Stimulated activated CD4-positive, alpha-beta T cell treated with anti-CD3 and anti-CD28 coated beads, Interleukin-4, amount 100 ng/mL, for 1 hour (primary cell): Measurements from ENCODE around the gene LEFTY1.
"Not testable (repeated sequence)": the region's sequence is repeated elsewhere in the genome, so short reads cannot be mapped to it uniquely, and the experiment has no call there.

Experiments used
- DNase-seq: peaks from one replicate; pipeline ENCODE4 v3.0.0-alpha.2; 2020

LEFTY1 gene

DNA sequence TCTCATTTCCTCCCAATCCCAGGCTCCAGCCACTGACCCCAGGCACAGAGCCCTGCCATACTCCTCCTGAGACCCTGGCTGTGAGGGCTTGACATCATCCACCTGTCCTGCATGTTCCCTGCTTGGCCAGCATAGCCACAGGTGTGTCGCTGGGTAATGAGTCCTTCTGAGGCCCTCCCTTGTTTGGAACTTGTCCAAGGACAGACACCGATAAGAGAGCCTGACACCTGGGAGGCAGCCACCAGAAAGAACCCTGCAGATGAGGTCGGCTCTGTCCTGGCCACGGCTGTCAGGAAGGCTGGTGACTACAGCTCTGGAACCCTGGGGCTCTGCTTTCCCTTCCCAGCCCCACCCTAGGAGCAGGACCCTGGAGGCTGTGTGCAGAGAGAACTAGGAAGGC lies 41.3 kb downstream of the LEFTY1 start:
- DNase-seq: no peak

DNA sequence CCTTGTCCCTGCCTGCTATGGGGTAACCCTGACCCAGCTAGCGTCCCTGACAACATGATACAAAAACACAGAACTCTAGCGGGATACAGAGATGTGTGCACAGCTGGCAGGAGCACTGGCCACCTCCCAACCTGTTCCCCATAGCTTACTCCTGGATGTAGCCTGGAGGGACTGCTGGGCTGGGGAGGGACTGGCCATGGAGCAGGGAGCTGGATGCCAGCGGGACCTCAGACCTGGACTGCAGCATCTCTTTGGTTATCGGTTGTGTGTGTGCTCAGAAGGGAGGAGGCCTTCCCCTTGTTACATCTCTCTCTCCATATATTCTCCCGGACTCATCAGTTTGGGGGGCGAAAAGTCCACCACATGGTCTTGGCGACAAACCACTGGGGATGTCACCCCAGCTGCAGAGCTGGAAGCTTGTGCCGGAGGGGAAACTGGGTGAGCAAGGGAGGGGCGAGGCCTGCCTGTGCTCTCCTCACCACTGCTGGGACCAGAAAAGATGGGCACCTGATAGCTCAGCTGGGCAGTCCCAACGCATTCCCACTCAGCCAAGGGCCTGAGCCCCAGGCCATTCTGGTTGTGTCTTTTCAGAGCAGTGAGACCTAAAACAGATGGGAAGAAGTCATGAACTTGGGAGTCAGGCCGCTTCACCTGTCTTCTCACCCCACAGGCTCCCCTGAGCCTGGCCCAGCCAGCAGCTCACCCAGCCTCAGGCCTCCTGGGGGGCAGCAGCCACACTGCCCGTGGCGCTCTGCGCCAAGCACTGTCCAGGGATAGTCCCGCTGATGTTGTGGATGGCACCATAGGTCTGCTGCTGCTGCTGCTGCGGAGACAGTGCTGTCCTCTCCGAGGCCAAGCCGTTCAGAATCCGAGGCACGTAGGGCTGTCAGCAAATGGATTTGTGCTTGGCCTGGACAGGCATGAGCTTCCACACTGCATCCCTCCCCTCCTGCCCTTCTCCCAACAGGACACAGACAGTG lies 42.3 kb downstream of the LEFTY1 start:
- DNase-seq: no peak

DNA sequence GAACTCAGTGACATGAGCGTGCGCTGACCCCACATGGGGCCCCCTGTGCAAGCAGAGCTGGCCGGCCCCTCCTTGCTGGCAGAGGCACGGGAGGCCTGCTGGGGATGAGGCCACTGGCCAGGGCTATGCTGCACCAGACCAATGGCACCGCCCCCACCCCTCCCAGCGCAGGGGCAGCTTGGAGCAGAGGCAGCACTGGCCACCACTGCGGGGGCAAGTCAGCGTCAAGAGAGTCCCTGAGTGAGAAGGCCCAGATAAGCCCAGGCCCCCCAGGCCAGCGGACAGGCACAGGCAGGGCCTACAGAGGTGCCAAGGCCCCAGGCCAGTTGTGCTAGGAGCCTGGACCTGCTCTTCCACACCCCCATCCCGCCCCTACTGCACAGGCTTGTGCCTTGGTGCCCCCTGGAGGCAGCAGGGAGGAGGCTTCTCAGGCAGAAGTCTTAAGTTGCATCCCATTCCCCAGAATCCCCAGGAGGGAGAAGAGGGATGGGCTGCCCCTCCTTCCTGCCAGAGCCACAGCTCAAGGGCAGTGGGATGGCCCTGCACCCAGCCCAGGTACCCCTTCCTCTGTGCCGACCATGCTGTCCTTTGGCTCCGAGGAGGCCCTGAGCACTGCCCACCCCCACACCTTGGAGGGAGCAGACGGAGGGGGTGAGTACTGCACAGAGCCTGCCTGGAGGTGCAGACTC lies 43.2 kb downstream of the LEFTY1 start:
- peak; percentile 41 for DNase-seq

DNA sequence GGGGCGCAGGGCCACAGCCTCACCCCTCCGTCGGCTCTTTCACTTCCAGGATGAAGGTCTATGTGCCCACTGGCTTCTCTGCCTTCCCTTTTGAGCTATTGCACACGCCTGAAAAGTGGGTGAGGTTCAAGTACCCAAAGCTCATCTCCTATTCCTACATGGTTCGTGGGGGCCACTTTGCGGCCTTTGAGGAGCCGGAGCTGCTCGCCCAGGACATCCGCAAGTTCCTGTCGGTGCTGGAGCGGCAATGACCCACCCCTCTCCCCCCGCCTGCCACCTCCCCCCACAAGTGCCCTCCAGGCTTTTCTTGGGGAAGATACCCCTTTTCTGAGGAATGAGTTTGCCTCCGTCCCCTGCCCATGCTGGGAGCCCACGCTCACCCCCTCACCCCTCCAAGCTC lies 43.8 kb downstream of the LEFTY1 start:
- no peak for DNase-seq

DNA sequence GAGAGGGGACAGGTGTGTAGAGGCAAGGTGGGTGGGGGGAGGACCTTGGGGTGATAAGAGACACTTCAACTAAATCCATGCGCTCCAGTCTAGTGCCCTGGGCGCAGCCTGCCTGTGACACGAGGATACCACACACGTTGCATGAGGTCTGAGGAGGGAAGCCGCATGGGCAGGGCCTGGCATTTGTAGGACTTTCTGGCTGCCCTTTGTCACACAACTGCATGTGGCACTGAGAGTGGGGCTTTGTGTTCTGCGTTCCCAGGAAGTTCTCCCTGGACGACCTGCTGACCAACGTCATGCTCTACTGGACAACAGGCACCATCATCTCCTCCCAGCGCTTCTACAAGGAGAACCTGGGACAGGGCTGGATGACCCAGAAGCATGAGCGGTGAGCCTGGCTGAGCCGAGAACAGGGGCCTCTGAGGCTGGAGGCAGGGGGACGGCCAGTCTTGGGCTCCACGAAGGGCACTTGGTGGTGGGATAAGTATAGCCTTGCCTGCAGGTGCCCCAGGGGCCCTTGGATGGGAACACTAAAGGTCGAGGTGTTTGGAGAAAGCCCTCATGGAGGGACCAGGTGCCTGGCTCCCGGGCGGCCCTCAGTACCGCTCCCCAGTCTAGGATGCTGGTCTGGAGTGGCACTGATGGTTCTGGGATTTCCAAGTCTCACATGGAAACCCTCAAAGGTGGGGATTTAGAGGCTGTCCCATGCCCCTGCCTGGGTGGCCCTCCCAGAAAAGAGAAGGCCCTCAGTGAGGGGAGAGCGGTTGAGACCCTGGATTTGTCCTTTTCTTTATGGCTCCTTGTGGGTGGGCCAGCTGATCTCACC lies 44.5 kb downstream of the LEFTY1 start:
- DNase-seq: no peak

DNA sequence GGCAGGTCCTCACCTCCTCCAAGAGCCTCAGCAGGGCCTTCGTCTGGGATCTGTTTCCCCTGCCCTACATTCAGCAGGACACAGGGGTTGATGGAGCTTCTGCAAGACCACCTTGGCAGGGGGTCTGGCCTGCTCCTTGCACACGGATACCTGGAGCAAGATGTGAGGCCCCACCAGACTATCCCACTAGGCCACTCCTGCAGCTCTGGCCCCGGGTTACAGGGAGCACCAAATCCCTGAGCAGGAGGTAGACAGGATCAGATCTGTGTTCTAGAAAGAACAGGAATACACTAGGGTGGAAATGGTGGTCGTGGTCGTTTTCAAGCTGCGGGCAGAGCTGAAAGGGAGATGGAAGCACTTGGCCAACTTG lies 45.5 kb downstream of the LEFTY1 start:
- DNase-seq: no peak

DNA sequence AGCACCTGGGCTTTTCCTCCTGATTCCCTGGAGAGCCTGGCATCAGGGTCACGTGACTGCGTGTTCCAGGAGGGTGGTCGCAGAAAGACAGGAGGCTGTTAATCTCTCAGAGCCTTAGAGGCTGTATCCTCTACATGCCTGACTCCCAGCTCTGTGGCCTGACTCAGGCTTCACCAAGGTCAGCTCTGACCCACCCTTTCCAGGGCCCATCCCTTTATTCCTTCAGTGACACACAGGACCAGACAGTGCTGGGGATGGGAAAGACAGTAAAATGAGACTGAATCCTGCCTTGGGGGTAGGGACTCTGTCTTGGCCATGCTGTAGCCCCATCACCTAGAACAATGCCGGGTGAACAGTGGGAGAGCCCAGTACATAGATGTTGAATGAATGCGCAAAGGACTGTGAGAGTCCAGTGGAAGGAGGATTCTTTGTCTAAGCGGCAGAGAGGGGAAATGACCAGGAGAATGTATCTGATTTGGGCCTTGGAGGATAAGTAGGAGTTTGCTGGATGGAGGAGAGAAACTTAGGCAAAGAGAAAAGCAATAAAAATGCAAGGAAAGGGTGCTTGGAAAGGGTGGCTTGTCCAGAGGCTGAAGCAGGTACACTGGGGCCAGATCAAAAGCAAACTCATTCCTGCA lies 46.0 kb downstream of the LEFTY1 start:
- no peak for DNase-seq

DNA sequence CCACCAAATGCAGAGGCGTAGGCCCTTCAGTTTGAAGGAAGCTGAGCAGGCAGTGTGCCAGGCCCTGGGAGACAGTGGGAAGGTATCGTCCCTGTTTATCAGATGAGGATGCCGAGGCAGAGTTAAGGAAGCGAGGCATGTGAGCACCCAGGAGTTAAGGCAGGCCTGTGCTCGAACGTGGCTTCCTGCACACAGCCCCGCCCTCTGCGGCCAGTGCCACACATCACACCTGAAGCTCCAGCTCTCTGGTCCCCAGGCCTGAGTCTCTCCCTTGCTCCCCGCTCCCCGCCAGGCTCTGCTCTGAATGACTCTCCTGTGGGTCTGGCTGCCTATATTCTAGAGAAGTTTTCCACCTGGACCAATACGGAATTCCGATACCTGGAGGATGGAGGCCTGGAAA lies 46.9 kb downstream of the LEFTY1 start:
- no peak for DNase-seq

DNA sequence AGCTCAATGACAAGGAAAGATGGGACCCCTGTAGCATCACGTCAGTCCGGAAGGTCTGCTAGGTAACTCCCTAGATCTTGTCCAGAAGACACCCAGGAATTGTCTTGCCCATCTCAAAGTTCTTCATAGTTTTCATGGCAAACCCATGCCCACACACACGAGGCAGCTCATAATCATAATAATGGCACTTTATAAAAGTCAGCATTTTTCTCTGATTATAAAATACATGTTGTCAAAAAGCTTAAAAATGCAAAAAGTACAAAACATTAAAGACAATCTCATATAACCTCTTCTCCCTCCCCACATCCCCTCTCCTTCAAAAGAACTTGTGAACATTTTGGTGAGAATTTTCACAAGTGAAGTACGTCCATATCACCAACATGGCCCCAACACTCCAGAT lies 48.2 kb downstream of the LEFTY1 start:
- DNase-seq: no peak

DNA sequence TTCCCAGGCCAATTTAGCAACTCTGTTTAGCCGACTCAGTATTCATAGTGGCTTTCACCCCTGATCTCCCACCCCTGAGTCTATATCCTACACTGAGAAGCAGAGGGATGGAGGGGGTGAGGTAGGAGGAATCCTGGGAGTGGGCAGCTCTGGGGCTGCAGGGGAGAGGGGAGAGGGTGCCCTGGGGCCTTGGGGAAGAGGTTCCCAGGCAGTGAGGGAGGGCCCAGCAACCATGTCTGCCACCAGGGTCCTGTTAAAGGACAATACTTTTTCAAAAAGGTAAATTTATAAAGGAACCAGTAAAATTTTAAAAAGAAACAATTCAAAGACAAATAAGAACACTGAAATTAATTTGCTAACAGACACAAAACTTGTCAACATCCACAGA lies 48.7 kb downstream of the LEFTY1 start:
- no peak for DNase-seq

DNA sequence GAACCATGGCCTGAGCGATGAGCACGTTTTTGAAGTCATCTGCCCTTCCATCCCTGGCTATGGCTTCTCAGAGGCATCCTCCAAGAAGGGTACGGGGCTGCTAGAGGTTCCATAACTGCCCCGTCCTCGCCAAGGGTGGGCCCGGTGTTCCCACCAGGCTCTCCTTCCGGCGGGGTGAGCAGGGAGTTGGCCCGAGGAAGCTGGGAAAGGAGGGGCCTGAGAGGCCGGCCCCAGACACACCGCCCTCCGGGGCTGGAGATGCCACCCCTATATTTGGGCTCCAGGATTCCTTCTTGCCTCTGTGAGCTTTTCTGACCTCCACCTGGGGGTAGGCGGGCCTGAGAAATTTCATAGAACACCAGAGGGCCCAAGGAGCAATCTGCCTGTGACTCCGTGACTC lies 50.2 kb downstream of the LEFTY1 start:
- DNase-seq: no peak

DNA sequence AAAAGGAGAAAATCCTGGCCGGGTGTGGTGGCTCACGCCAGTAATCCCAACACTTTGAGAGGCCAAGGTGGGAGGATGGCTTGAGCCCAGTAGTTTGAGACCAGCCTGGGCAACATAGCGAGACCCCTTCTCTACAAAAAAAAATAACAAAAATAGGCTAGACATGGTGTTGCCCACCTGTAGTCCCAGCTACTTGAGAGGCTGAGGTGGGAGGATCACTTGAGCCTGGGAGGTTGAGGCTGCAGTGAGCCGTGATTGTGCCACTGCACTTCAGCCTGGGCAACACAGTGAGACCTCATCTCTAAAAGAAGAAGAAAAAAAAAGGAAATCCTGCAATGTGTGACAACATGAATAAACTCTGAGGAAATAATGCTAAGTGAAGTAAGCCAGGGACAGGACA lies 52.6 kb downstream of the LEFTY1 start:
- DNase-seq: not testable (repeated sequence)
